Parietal lobe (tissue), 1 donor: ENCODE measurements around the gene TUBGCP5. TPM values are rescaled to one million over a fixed set of nuclear protein-coding genes. Genes with fewer than 3 reads are reported as not detected.

Experiments used
- total RNA-seq: library from RNA; depleted of rRNA; stranded (reverse); fragments of >200 nt; gene quantifications from one replicate; pipeline ENCODE4 v1.2.3, GENCODE V29; 2014

Gene TUBGCP5
- 38.5 TPM for total RNA-seq

GRCh38 chr15:23039143-23039916 lies at the start of gene TUBGCP5:
Gene TUBGCP5 (minus strand): TSS chr15:23039569. CDS start chr15:23039543, 26 bp downstream.

GRCh38 chr15:22980189-22981050 lies 58.9 kb downstream of the TUBGCP5 start, which contains the start of gene CYFIP1:
Gene CYFIP1 (minus strand): TSS chr15:22980368. CDS start chr15:22947285, 33,083 bp downstream.

Other genes starting within 250 kb of the TUBGCP5 start
- gene NIPA2, start 200.9 kb downstream of the TUBGCP5 start, total RNA-seq, result 42.9 TPM
- gene CYFIP1, start 59.2 kb downstream of the TUBGCP5 start, total RNA-seq, result 89.8 TPM
- not detected for gene GOLGA6L1, start 97.3 kb upstream of the TUBGCP5 start, total RNA-seq